GM12874 (cell line): ENCODE results near the gene DNPEP.

ENCODE experiments used
- TF ChIP-seq, protein P1 (sequence below): IDR thresholded peaks from 2 replicates; pipeline ENCODE4 v1.5.1; 2011; ENCODE audit warnings: low read depth, mild to moderate bottlenecking, control low read depth, low read length, moderate library complexity; ENCODE audit not compliant: insufficient read depth

Gene DNPEP

DNA sequence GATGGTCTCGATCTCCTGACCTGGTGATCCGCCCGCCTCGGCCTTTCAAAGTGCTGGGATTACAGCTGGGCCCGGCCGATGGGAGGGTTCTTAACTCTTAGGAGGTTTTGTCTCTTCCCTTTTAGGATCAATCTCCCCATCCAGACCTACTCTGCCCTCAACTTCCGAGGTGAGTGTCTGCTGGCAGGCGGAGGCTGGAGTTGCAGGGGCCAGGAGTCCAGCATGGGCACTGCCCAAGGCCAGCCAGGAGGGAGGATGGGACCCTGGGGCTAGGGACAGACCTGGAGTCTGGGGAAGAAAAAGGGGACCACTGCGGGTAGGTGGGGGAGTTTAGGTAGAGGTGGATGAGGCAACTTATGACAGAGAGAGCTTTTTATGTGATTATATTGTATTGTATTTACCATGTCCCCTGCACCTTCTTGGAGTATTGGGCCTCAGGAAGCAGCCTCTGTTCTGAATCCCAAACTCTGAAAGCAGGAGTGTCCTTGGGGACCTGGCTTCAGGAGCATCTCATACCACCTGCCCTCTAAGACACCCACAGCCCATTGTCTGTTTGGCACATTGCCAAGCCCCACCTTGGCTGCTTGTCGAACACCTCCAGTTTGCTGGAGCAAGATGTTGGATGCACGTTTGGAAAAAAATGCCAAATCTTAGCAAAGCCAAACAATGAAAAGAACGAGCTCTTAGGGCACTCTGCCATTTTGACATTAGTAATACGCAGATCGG lies 36.1 kb upstream of the DNPEP start:
- TF ChIP-seq, protein P1, sequence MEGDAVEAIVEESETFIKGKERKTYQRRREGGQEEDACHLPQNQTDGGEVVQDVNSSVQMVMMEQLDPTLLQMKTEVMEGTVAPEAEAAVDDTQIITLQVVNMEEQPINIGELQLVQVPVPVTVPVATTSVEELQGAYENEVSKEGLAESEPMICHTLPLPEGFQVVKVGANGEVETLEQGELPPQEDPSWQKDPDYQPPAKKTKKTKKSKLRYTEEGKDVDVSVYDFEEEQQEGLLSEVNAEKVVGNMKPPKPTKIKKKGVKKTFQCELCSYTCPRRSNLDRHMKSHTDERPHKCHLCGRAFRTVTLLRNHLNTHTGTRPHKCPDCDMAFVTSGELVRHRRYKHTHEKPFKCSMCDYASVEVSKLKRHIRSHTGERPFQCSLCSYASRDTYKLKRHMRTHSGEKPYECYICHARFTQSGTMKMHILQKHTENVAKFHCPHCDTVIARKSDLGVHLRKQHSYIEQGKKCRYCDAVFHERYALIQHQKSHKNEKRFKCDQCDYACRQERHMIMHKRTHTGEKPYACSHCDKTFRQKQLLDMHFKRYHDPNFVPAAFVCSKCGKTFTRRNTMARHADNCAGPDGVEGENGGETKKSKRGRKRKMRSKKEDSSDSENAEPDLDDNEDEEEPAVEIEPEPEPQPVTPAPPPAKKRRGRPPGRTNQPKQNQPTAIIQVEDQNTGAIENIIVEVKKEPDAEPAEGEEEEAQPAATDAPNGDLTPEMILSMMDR = no peak

DNA sequence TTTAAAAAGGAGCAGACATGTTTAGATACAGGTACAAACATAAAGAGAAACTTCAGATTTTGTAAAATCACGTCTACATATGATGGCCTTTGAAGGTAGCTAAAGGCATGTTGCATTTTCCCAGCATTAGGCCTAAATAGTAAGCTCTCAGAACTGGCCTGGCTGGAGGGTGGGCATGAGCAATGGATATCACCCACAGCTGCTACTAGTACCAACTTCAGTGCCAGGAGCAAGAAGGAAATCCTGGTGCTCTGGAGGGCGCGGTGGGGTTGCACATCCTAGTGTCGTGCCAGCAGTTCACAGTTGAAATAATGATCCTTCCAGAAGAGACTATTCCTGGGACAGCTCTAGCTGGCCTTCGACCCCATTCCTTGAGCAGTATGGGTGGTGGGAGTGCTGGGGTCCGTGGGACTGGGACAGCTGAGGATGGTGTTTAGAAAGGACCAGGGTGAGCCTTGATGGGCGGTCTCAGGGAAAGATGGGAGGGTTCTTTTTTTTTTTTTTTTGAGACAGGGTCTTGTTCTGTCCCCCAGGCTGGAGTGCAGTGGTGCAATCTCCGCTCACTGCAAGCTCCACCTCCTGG lies 35.3 kb upstream of the DNPEP start:
- TF ChIP-seq, protein P1 = no peak

DNA sequence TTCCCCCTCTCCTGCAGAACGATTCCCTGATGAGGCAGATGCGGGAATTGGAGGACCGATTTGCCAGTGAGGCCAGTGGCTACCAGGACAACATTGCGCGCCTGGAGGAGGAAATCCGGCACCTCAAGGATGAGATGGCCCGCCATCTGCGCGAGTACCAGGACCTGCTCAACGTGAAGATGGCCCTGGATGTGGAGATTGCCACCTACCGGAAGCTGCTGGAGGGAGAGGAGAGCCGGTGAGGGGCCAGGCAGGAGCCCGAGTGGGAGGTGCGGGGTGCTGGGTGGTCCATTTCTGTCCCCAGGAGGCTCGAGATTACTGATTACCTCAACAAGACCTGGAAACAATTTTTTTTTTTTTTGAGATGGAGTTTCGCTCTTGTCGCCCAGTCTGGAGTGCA lies 33.6 kb upstream of the DNPEP start:
- TF ChIP-seq, protein P1 = no peak

DNA sequence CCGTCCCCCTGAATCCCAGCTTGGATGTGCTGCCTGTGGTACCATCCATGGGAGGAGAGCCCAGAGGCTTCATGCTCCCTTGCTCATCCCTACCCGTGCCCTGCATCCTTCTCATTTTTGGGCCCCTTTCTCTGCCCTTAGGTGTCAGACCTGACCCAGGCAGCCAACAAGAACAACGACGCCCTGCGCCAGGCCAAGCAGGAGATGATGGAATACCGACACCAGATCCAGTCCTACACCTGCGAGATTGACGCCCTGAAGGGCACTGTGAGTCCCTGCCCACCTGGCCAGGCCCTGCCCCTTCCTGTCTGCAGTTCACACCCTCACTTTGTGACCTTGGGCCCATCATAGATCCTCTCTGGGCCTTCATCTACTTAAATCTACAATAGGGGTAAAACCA lies 33.0 kb upstream of the DNPEP start:
- TF ChIP-seq, protein P1 = no peak

DNA sequence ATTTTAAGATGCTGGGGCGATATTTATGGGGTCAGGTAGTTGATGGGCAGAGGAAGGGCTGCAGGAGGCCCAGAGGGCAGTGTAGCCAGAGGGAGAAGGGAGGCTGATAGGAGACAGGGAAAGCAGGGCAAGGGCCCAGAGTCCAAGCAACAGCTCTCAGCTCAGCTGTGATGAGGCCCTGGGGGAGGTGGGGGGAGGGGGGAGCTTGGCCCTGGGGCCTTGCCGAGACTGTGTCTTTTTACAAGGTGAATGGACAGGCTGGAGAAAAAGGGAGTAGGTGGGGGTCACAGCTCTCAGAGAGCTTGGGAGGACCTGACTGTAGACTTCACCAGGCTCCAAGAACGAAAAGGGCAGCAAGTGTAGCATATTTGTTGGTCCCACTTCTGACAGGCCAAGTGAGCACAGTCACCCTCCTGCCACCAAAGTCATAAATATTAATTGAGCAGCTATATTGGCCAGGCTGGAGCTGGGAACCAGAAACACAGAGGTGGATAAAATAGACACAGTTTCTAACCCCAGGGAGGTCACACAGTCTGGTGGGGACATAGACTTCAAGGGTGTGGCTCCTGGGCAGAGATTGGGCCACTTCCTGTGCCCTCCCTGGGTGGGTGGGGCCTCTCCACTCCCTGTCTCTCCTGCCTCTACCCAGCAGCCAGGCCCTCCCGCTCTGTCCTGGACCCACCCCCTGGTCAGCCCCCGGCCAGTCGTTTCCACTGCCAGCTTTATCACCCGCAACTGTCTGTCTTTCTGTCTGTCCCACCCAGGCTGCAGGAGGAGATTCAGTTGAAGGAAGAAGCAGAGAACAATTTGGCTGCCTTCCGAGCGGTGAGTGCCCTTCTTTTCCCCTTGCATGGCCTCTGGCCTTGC lies 31.9 kb upstream of the DNPEP start:
- TF ChIP-seq, protein P1 = no peak

DNA sequence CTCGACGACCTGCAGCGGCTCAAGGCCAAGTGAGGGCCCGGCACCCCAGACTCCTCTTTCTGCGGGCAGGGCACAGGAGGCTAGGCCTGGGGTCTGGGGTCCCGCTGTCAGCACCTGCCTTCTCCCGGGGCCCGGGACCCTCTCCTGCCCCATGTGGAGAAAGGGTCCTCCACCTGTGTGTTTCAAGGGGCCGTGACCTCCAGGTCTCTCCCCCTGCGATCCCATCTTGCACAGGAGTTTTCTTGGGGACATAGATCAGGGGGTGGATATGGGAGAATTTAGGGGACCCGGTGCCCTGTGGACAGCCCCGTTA lies 31.3 kb upstream of the DNPEP start:
- TF ChIP-seq, protein P1 = no peak
